ENCODE results near the gene APCDD1.
"Not testable (repeated sequence)": the region's sequence is repeated elsewhere in the genome, so short reads cannot be mapped to it uniquely, and the experiment has no call there.

Gene APCDD1

GRCh38 chr18:10462597-10462996 is 8.2 kb downstream of the APCDD1 start:
- DNase-seq (ENCODE audit: low read depth): no peak

GRCh38 chr18:10463096-10463495 is 8.7 kb downstream of the APCDD1 start:
- DNase-seq (ENCODE audit: low read depth): no peak

GRCh38 chr18:10463741-10464140 is 9.3 kb downstream of the APCDD1 start:
- DNase-seq (ENCODE audit: low read depth): no peak

DNA sequence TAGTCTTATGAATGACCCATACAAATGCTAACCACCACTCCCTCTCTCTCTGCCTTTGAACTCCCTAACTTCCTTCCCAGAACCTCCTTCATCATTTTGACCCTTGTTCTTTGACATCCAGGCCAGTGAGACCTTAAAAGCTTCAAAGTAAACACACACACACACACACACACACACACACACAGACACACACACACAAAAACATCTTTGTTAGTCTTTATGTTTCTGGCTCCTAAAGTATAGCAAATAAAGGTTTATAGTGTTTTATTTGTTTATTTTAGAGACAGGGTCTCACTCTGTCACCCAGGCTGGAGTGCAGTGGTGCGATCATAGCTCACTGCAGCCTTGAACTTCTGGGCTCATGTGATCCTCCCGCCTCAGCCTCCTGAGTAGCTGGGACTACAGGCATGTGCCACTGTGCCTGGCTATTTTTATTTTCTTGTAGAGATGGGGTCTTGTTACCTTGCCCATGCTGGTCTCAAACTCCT is 9.8 kb downstream of the APCDD1 start:
- not testable (repeated sequence) for DNase-seq (ENCODE audit: low read depth)

DNA sequence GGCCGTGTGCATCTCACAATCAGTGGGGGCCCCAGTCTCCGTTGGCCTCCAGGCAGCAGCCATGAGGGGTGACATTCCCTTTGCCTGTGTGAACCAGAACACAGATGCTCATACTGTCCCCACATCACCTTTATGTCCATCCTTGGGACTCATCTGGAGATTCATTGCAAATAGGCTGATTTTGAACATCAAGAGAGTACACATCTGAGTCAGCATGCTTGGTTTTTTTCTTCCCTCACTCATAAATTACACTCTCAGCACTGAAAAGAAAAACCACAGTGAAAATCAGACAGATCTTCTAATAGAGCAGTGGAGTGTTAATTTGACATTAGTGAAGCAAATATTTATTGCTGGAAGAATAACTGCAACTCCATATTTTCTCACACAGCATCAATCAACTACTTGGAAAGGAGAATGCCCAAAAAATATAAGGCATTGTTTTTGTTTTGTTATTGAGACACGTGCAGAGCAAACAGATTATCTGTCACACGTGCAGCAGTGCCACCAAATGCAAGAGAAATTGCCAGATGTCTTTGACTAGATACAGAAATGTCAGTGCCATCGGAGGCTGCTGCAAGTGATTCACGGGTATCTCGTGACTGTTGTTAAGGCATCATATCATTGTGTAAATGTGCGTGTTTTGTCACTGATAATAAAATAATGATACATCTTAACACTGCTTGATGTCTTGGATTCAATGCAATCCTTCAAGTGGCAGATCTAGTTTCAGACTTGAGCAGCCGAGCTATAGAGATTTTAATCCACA is 10.9 kb downstream of the APCDD1 start:
- peak; percentile 27 for DNase-seq (ENCODE audit: low read depth)

GRCh38 chr18:10470429-10470828 is 16.0 kb downstream of the APCDD1 start:
- DNase-seq (ENCODE audit: low read depth): no peak

DNA sequence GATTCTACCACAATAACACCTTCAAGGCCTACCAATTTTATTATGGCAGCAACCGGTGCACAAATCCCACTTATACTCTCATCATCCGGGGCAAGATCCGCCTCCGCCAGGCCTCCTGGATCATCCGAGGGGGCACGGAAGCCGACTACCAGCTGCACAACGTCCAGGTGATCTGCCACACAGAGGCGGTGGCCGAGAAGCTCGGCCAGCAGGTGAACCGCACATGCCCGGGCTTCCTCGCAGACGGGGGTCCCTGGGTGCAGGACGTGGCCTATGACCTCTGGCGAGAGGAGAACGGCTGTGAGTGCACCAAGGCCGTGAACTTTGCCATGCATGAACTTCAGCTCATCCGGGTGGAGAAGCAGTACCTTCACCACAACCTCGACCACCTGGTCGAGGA is 17.1 kb downstream of the APCDD1 start:
- DNase-seq (ENCODE audit: low read depth): no peak

DNA sequence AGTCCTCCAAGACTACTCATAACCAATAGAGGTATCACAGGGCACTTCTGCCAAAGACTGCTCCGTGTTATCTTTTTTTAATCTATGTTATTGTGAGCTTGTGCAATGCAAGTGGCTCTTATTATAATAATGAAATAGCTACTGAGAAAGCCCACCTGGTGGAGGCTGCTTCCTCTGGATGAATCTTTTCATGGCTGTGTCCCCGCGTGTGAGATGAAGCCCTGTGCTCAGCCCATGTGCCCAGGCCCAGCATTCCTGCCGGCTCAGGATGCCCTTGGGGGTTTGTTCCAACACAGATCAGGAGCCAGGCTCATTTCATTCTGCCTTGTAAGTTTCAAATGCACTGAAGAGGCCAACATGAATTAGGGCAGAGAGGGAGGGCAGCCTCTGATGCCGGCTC is 18.7 kb downstream of the APCDD1 start:
- DNase-seq (ENCODE audit: low read depth): no peak

GRCh38 chr18:10474309-10474708 is 19.9 kb downstream of the APCDD1 start:
- DNase-seq (ENCODE audit: low read depth): no peak

GRCh38 chr18:10475276-10475653 is 20.8 kb downstream of the APCDD1 start:
- no peak for DNase-seq (ENCODE audit: low read depth)

GRCh38 chr18:10475654-10476291 is 21.3 kb downstream of the APCDD1 start:
- no peak for DNase-seq (ENCODE audit: low read depth)

DNA sequence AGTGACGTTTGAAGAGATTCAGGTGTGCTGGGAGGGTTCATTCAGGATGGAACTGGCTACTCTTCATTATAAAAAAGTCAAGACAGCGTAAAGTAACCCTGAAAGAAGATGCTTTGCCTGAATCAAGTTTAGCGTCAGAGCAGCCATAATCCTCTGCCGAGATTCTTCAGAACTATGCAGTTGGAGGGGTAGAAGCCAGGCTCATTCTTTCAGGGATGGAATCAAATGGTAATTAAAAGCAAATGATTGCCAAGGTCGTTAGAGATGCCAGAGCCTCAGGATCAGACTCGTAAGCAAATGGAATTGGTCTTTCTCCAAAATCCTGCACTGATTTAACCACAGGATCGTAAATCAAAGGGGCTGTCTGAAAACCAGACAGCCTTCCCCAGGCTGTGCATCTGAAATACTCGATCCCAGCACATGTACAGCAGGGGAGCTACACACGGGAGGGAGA is 21.9 kb downstream of the APCDD1 start:
- peak; percentile 56 for DNase-seq (ENCODE audit: low read depth)

DNA sequence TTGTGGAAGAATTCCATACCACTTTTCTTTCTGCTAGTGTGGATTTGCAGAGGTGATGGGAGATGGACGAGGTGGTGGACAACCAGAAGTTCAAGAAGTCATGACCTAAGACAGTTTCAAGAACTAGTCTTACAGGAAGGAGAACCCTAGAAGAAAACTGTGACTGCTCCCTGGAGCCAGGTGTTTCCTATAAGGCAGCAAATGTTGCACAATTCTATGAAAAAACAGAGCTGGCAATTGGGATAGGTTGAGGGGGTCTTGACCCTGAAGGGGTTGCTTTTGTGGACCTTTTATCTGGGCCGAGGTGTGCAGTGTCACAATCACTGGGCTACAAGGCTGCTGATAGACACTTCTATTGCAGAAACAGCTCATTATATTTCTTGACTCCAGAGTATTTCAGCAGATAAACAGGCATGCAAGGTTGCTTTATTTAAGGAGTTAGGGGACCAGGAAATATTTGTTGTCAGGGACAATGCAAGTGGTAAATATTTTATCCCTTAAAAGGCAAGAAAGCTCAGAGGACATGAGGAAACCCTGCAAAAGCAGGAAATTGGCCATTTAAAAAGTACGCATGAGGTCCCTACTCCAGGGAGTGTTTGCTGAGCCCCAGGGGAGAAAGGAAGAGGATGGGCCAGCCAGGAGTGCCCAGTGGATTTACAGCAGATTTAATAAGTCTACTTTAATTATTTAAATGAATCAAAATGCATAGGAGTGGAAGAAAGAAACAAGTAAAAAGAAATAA is 22.9 kb downstream of the APCDD1 start:
- DNase-seq (ENCODE audit: low read depth): no peak

- DNase-seq (ENCODE audit: low read depth): no peak
Measured at GRCh38 chr18:10477863-10478260, 23.4 kb downstream of the APCDD1 start.

GRCh38 chr18:10481831-10482230 is 27.4 kb downstream of the APCDD1 start:
- DNase-seq (ENCODE audit: low read depth): no peak

GRCh38 chr18:10482363-10482984 is 28.0 kb downstream of the APCDD1 start:
- no peak for DNase-seq (ENCODE audit: low read depth)

GRCh38 chr18:10482985-10483949 is 28.8 kb downstream of the APCDD1 start:
- DNase-seq (ENCODE audit: low read depth): no peak

GRCh38 chr18:10485475-10485874 is 31.0 kb downstream of the APCDD1 start:
- no peak for DNase-seq (ENCODE audit: low read depth)

- no peak for DNase-seq (ENCODE audit: low read depth)
Measured at GRCh38 chr18:10486362-10486761, 31.9 kb downstream of the APCDD1 start.

- no peak for DNase-seq (ENCODE audit: low read depth)
Measured at GRCh38 chr18:10487154-10487553, 32.7 kb downstream of the APCDD1 start.

DNA sequence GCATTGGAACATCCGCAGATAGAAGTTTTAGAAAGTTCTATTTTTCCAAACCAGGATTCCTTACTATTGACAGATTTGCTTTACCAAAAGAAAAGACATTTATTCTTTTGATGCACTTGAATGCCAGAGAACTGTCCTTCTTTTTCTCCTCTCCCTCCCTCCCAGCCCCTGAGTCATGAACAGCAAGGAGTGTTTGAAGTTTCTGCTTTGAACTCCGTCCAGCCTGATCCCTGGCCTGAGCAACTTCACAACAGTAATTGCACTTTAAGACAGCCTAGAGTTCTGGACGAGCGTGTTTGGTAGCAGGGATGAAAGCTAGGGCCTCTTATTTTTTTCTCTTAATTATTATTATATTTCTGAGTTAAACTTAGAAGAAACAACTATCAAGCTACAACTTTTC is 33.6 kb downstream of the APCDD1 start:
- no peak for DNase-seq (ENCODE audit: low read depth)

Data from amniotic epithelial cell (primary cell).